Jurkat, Clone E6-1 (cell line): ENCODE measurements around the gene UBASH3A. TPM values are rescaled to one million over a fixed set of nuclear protein-coding genes. Genes with fewer than 3 reads are reported as not detected.

Source experiments
- DNase-seq: peaks from one replicate; pipeline ENCODE4 v3.0.0-alpha.2; 2011; ENCODE audit warnings: low read depth, low spot score
- H3K4me3 ChIP-seq: 2 replicates; pipeline ENCODE4 v1.5.1; 2011; ENCODE audit warnings: mild to moderate bottlenecking, low read length, control low read depth, moderate library complexity
- polyA plus RNA-seq: library from polyadenylated mRNA; unstranded; fragments of >200 nt; gene quantifications from one replicate; pipeline ENCODE4 v1.2.1, GENCODE V29; 2012; ENCODE audit warnings: missing spikeins; ENCODE audit not compliant: insufficient read length, insufficient read depth

Gene UBASH3A, protein sequence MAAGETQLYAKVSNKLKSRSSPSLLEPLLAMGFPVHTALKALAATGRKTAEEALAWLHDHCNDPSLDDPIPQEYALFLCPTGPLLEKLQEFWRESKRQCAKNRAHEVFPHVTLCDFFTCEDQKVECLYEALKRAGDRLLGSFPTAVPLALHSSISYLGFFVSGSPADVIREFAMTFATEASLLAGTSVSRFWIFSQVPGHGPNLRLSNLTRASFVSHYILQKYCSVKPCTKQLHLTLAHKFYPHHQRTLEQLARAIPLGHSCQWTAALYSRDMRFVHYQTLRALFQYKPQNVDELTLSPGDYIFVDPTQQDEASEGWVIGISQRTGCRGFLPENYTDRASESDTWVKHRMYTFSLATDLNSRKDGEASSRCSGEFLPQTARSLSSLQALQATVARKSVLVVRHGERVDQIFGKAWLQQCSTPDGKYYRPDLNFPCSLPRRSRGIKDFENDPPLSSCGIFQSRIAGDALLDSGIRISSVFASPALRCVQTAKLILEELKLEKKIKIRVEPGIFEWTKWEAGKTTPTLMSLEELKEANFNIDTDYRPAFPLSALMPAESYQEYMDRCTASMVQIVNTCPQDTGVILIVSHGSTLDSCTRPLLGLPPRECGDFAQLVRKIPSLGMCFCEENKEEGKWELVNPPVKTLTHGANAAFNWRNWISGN
- polyA plus RNA-seq = 27.5 TPM

DNA sequence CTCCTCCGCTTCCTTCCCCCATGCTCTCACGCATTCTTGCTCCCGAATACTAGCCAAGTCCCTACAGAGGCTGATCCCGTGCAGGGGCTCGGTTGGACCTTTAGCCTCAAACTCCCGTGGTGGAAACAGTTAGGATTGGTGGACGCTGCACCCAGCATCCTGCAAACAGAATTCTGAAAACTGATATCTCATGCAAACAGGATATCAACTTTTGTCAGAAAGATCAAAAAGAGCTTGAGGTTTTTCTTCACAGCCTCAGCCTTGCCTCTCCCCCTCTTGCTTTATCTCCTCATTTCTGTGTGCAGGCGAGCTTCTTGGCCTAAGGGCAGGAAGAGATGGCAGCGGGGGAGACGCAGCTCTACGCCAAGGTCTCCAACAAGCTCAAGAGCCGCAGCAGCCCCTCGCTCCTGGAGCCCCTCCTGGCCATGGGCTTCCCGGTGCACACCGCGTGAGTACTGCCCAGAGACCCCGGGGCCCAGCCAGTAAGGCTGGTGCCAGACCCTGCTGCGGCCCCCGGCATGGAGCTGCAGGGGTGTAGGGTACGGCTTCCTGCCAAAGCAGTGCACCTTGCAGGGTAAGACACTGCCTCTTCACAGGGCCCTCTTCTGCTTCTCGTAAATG lies at the start of gene UBASH3A:
Gene UBASH3A (plus strand): TSS at position 292 of the 621 bp plus-strand sequence. CDS start 44 bp downstream, at position 336.
- peak within 1 kb of the TSS; percentile 85 for H3K4me3 ChIP-seq
- peak; percentile 92 for DNase-seq

DNA sequence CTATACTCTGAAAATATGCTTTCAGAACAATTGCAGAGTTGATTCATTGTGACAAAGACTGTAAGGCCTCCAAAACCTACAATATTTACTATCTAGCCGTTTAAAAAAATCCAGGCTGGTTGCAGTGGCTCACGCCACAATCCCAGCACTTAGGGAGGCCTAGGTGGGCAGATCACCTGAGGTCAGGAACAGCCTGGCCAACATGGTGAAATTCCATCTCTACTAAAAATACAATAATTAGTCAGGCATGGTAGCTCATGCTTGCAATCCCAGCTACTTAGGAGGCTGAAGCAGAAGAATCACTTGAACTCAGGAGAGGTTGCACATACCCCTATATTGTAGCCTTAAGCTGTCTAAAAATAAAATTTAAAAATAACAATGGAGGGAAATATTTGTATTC lies 47.7 kb upstream of the UBASH3A start:
- DNase-seq = no peak
- H3K4me3 ChIP-seq = no peak overlapping the region

DNA sequence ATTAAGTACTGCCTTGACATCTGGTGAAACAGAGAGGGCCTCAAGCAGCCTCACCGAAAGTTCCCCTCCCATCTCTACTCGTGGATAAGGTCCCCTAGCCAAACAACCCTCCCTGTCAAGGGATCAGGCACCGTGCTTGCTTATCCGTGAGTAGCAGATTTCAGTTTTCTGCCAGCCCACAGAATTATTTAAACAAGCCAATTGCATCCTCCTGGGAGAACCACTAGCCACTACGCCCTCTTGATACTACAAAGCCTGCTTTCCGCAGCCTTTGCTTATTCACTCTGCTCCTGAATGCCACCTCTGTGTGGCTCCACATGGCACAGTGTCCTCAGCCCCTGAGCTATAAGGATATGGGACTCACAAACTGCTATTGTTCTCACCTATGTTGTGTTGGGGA lies 47.1 kb upstream of the UBASH3A start:
- DNase-seq = no peak
- H3K4me3 ChIP-seq = no peak overlapping the region

DNA sequence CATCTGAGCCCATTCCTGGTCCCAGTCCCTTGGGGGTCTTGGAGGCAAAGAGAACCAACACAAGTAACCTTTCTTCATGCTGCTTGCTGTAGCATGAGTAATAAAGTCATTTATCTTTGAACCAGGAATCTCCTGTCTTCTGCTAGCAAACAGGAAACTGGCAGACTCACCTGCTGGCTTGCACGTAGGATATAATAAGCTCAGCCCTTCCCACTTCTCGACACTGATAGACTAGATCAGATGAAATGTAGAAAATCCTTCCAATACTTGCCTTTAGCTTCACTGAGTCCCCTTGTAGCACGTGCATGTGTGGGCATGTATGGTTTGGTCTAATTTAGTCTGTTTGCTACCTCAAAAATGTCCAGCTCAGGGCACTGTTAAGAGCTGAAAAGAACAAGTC lies 46.4 kb upstream of the UBASH3A start:
- H3K4me3 ChIP-seq = no peak overlapping the region
- DNase-seq = no peak

DNA sequence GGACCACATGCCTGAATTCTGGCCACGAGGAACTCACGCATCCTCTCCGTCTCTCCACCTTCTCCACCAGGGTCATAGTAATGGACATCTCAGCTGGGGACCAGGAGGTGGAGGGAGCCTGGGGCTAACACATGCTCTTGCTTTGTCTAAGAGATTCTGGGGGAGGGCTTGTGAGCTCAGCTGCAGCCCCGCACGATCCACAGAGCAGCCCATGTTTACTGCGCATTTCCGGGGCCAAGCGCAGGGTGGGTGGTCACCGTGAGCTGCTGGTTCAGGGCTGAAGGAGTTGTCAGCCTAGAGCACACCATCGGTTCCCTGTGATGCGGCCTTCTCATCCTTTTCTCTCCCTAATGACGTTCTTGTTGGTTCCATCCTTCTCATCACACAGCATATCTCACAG lies 45.4 kb upstream of the UBASH3A start:
- DNase-seq = no peak
- H3K4me3 ChIP-seq = no peak overlapping the region

DNA sequence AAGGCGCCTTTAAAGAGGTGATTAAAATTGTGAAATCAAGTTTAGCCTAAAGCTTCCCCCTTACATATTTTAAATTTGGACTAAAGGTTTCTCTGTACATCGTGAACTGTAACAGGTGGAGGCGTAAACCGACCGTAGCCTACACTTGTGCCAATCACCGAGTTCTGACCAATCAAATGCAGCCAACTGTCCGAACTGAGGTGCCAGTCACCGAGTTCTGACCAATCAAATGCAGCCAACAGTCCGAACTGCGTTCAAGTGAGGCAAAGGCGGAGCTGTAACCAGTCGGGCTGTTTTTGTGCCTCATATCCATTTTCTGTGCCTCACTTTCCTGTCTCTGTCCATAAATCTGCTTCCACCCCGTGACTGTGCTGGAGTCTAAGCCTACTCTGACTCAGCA lies 44.8 kb upstream of the UBASH3A start:
- H3K4me3 ChIP-seq = no peak overlapping the region
- DNase-seq = no peak

DNA sequence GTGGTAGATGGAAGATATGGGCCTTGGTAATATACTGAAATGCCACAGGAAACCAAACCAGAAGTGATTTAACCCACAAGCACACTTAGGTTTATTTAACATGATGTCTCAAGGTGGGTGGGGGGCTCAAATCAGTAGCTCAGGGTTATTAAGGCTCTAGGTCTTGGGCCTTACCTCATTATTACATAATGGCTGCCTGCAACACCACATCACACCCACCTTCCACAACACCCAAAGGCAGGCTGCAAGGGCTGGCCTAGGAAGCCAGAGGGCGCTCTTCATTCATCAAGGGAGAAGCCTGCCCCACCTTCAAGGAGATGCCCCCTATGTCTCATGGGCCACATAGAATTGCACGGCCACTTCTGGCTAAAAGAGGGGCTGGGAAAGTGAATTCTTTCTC lies 43.4 kb upstream of the UBASH3A start:
- no peak for DNase-seq
- no peak overlapping the region for H3K4me3 ChIP-seq

DNA sequence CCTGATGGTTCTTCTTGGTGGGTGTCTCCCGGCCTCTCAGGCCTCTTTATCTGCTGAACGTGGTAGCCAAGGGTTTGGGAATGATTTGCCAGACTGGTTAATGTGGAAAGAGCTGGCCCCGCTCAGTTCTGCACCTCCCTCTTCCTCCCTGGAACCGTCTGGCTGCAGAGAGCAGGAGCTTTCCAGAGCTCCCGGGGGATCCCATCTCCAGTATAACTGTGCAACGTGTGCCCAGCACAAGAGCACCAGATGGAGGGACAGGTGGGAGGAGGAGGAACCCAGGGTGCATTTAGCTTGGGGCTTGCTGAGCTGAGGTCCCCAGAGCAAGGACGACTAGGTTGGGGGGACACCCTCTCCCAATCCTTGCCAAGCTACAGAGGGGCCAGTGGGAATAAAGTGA lies 42.4 kb upstream of the UBASH3A start:
- DNase-seq = no peak
- no peak overlapping the region for H3K4me3 ChIP-seq

DNA sequence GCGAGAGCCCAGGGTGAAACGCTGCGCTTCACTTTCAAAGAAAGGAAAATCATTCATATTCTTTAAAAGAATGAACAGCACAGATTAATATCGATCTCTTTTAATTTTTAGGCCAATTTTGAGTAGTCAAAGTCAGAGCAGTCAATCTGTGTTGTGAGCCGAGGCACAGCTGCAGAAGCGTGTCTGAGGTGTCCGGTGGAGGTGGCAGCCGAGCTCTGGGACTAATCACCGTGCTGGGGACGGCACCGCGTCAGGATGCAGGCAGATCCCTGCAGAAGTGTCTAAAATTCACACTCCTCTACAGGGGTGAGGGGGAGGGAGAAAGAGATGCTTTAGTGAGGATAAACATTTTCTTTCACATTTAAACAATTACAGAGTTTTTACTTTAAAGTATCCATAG lies 41.5 kb upstream of the UBASH3A start:
- no peak for DNase-seq
- no peak overlapping the region for H3K4me3 ChIP-seq

DNA sequence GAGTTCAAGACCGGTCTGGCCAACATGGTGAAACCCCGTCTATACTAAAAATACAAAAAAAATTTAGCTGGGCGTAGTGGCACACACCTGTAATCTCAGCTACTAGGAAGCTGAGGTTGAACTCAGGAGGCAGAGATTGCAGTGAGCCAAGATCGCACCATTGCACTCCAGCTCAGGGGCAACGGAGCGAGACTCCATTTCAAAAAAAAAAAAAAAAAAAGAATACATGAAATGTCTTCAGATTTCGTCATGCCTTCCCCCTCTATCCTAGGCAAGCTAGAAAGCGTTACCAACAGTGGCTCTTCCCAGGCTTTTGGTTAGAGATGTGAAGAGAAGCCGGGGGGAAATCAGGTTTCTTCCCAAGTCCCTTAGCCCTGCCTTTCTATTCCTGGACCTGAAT lies 41.0 kb upstream of the UBASH3A start:
- no peak overlapping the region for H3K4me3 ChIP-seq

DNA sequence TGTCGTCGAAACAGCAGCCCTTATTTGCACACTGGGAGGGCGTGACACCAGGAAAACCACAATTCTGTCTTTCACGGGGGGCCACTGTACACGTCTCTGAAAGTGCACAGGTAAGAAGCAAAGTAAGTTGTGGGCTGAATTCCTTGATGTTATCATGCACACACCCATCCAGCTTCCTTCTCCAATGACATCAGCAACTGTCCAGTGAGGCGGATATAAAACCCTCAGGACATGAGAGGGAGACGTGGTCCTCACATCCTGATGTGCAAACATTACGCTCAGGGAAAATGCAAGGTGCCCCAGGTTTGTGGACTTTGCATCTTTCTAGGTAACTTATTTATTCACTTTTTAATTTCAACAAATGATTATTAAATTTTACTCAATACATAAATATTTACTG lies 40.4 kb upstream of the UBASH3A start:
- no peak for DNase-seq
- H3K4me3 ChIP-seq = no peak overlapping the region

More for the DNA sequence above, 41.0 kb upstream of the UBASH3A start:
- DNase-seq = no peak

DNA sequence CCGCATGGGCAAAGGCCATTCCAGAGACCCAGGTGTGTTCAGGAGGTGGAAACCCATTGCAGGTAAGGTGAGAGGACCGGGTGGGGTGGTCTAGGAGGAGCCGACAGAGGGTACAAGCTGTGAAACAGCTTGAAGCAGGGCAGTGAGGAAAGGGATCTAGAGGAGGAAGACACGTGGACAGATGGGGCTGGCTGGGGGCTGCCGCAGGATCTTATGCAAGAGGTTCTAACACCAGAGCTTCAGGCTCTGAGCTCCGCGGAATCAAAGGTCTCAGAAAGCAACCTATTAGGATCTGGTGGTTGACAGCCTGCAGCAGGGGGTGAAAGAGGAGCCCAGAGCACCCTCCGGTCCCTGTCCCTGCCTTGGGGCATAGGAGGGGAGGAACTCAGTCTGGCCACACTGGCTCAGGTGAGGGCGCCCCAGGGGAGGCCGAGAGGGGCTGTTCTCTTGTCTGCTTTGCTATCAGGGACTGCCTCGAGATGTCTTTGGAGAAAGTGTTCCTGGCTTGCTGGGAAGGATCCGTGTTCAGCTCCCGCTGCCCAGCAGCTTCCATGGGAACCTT lies 39.3 kb upstream of the UBASH3A start:
- DNase-seq = no peak
- H3K4me3 ChIP-seq = no peak overlapping the region

DNA sequence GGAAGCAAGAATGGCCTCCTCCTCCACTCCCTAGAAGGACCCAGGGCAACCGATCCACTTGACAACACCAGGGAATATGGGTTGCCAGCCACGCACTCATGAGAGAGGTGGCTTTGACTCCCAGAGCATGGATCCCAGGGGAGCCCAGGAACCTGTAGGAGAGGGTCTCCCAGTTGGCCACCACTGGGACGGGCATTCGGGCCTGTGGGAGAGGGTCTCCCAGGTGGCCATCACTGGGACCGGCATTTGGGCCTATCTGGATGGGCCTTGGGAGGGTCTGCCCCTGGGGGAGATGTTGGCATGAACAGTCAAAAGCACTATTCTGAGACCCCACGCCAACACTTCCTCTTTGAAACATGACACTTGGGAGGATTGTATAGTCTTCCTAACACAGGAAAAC lies 37.9 kb upstream of the UBASH3A start:
- H3K4me3 ChIP-seq = no peak overlapping the region

DNA sequence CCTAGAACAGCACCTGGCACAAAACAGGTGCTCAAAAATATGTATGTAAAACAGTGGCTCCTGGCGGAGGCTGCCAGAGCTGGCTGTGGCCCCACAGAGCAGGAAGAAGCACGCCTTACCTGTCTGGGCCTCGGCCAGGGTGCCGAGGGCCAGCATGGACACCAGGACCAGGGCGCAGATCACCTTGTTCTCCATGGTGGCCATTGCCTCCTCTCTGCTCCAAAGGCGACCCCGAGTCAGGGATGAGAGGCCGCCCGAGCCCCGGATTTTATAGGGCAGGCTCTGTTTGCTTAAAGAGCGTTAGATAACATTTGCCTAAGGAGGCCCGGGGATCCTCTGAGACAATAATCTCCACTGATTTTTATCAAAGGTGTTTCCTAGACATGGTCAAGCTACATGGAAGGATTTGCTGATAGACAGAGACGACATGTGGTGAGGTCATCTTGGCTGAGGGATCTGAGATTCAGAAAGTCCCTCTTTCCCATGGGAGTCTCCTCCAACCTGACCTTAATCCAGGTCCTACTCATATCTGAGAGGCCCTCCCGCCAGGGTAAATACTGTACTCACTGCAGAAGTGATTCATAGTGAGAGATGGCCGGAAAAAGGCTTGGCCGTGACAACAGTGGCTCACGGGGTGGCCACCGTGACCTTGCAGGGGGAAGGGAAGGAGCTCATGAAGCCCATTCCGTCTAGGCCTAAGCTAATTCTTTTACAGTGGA lies 37.3 kb upstream of the UBASH3A start, which contains the start of gene TFF1:
Gene TFF1 (minus strand): TSS at position 244 of the 719 bp plus-strand sequence. CDS start 40 bp downstream, at position 204.
- no peak for DNase-seq

More for the DNA sequence above, 37.9 kb upstream of the UBASH3A start:
- no peak for DNase-seq

DNA sequence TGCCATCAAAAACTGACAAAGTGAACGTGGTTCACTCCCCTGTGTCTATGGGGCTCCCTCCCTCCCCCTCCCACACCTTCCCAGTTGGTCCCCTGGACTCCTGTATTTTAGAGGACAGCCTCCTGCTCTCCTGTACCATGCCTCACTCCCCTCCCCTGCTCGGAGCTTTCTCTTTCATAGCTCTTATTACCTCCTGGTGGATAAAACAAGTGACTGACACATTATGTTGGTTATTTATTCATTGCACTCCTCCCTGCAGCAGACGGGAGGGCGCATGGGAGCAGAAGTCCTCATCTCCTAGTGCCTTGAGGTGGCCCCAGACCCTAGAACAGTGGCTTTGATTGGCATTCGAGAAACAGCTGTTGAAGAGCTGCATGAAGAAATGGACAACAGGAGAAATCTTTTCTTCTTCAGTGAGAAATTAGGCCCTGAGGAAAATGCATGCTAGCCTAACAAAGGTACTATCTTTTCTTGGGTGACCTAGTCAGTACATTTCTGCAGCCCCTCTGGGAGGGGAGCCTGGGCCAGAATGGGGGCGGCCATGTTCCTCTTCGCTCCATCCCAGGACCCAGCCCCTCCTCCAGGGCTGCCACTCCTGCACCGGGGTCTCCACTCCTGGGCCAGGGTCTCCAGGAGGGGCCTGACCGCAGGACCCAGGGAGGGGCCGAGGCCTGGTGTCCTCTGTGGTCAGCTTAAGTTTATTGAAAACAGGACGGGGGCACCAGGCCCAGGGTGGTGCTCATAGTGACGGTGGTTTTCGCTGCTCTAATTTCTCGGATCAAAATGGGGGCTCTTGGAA lies 36.1 kb upstream of the UBASH3A start:
- no peak for DNase-seq
- H3K4me3 ChIP-seq = no peak overlapping the region

More for the DNA sequence above, 37.3 kb upstream of the UBASH3A start, which contains the start of gene TFF1:
- no peak within 1 kb of the TSS for H3K4me3 ChIP-seq

DNA sequence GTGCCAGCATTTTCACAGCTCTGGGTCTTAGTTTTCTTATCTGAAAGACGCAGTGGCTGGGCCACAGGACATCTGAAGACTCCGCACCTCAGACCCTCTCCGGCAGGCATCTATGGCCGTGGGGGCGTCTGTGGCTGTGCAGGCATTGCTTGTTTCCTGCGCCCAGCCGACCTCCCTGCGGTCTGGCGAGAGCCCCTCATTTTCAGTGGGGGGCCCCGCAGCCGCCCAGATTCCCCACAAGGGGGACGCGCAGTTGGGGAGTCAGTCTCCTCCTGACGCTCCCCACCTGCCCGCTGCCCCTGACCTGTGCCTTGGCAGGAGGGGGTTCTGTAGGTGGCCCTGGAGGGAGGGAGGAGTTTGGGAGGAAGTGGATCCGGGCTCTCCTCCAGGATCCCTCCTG lies 33.9 kb upstream of the UBASH3A start:
- DNase-seq = no peak
- H3K4me3 ChIP-seq = no peak overlapping the region

DNA sequence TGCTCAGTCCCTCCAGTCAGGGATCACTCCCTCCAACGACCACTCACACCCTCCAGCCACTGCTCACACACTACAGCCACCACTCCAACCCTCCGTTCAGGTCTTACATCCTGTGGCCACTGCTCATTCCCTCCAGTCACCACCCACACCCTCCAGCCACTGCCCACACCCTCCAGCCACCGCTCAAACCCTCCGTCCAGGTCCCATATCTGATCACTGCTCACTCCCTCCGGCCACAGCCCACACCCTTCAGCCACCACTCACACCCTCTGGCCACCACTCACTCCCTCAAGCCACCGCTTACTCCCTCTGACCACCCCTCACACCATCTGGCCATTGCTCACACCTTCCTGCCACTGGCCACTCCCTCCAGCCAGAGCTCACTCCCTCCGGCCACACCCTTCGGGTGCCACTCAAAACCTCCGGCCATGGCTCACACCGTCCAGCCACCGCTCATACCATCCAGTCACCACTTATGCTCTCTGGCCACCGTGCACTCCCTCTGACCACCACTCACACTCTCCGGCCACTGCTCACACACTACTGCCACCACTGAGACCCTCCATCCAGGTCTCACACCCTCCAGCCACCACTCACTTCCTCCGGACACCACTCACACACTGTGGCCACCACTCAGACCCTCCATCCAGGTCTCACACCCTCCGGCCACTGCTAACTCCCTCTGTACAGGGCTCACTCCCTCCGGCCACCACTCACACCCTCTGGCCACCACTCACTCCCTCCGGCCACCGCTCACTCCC lies 32.6 kb upstream of the UBASH3A start:
- DNase-seq = no peak
- no peak overlapping the region for H3K4me3 ChIP-seq
